HG03095 (cell line): ENCODE data around the gene PHACTR1.

ENCODE experiments used
- ATAC-seq: cut with Tn5 transposase; IDR thresholded peaks from one replicate; pipeline ENCODE4 v1.9.1; 2021; ENCODE audit warnings: moderate library complexity; ENCODE audit not compliant: unreplicated experiment

PHACTR1 gene

DNA sequence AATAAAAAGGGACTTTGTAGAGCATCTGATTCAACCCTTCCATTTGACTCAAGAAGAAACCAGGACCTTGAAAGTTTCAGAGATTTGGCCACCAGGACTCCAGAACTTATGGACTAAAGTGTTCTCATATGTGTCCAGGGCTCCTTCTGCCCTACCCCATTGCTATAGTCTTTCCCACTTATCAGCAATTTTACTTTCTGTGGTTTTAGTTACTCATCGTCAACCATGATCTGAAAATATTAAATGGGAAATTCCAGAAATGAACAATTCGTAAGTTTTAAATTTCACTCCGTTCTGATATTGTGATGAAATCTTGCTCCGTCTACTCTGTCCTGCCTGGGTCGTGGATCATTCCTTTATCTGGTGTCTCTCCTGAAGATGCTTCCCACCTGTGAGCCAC is 259.8 kb downstream of the PHACTR1 start:
- no peak for ATAC-seq

DNA sequence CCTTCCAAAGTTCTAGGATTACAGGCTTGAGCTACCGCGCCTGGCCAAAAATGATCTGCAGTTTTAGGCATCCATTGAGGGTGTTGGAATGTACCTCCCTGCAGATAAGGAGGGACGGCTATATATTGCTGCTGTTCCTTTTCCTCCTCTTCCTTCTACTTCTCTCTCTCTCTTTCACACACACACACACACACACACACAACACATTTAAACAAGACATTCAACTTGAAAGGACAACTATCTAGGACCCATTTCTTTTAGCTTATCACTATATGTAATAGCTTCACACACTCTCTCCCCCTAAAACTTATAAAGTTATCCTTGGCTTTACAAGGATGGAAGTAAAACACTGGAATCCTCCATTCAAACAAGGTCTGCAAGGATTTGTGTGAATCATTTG is 260.6 kb downstream of the PHACTR1 start:
- no peak for ATAC-seq

DNA sequence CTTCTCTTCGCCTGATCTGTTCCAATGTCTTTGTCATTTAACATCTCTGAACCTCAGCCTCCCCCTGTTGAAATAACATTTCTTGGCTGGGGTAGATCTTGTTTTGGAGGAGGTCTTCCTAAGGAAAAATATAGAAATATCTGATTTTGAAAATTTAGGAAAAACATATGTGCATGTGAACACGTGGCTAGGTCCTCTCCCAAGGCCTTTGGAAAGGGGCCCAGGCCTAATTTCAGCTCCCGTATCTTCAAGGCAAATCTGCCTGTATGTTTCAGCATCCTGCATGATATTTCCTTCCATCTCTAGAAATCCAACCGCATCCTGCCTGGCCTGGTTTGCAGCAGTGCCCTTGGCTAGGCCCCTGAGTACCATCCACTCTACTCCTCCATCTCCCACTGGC is 261.2 kb downstream of the PHACTR1 start:
- ATAC-seq = no peak

DNA sequence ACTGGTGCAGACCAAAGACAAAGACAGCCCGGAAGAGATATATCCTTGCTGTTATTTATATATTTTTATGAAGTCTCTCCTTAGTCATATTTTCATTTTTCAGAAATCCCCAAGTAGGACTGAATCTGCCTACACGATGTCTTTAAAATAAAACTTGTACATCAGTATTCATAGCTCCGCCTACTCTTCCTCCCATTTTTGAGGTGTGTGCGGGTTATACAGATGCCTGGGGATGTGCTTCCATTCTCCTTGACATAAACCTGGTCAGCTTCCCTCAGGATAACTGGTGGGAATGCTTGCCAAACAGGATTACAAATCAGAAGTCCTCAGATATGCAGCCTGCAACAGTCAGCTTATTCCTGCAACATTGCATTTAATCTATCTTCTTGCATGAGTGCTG is 264.2 kb downstream of the PHACTR1 start:
- no peak for ATAC-seq

DNA sequence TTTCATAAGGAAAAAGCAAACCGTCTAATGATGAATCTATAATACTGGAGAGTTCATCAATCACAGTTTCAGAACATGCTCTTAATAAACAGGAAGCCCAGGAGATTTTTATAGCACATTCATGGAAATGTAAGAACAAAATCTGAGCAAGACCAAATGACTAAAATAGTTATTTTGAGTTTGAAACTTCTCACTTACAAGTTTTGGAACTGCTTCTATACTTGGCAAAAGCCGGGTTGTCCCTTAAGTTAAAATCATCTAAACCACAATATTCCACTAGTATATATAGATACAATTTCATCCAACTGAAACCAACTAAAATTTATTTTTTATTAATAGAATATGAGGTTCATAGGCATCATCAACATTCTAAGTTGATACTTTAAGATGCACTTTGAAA is 268.2 kb downstream of the PHACTR1 start:
- no peak for ATAC-seq

DNA sequence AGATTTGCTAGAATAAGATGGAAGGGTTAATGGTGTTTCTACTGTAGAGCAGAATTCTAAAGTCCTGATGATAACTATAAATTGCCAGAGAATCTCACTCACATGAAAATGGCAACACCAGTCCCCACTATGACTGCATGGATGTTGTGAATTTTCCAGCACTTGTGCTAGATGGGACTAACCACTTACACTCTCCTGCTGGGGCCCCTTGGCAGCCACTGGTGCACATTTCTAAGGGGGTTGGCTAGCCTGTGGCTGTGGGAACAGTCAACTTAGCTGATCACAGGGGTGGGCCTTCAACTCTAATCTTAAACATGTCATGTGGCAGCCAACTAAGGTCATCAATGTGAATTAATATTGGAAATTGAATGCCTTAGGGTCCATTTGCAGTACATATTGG is 271.2 kb downstream of the PHACTR1 start:
- no peak for ATAC-seq

DNA sequence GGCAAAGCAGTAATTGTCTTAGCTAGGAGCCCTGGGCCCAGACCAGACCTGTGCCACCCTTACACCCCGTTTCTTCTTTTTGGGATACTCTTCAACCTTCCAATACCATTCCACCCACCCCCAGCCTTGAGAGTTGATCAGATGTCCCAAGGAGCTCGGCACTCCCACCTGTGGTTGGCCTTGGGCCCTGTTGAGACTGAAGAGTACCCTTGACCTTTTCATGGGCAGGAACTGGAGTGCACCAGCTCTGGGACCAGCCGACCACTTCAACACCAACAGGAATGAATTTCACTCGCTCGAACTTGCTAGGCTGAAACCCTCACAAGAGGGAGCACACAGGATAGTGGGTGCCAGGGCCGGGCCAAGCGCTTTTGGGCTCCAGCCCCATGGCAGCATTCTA is 273.6 kb downstream of the PHACTR1 start:
- ATAC-seq = no peak

DNA sequence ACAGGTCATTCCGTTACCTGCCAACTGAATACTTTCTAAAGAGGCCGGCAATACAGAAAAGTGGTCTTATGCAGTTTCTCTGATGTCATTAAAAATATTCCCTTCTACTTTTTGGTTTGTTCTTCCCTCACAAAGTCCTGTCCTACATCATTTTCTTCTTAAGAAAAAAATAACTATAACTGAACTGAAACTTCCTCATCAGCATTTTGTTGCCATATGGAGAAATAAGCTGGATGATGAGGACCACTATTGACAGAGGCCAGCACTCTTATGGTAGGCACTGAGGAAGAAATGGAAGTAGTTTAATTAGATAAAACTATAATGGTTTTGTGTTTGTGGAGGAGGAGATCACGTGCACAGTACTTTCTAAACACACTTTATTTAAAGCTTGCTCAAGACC is 274.9 kb downstream of the PHACTR1 start:
- ATAC-seq = no peak

DNA sequence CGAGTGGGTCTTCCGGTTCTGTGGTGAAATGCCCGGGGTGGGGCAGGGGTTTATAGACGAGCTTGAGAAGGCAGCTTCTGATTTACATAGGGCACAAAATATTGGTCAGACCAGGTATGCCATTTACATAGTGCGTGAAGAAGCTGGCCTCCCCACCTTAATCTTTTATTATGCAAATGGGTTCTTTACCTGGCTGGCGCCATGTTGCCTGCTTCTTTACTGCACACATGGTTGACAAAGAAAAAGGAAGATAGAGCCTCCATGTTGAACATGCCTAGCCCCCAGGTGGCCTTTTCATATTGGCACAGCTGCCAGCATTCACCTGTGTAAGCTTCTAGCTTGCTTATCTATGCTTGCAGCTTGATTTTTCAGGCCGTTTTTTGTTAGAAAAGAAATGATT is 276.2 kb downstream of the PHACTR1 start:
- no peak for ATAC-seq

DNA sequence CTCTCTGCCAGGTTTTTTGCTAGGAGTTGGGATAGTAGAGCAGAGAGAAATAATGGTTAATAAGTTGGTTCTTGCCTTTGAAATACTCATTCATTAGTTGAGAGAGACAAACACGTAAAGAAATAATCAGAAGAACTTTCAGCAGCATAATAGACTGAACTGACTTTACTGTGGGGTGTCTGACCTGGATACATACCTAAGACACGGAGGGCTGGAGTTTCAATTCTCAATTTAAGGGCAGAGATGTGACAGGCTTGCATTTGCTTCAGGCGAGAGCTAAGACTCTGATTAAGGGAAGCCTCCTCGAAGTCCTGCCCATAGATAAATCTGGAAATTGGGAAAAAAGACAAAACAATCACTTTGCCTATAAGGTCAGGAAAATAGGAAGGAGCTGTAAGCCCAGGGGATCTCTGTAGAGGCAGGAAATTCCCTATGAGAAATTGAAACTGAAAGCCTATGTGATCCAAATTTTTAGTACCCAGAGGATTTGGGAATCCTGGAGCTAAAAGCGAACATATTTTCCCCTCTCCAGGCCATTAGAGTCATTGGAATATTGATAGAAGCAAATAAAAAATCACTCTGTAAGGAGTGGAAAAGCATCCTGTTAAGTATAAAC is 276.8 kb downstream of the PHACTR1 start:
- ATAC-seq = no peak

DNA sequence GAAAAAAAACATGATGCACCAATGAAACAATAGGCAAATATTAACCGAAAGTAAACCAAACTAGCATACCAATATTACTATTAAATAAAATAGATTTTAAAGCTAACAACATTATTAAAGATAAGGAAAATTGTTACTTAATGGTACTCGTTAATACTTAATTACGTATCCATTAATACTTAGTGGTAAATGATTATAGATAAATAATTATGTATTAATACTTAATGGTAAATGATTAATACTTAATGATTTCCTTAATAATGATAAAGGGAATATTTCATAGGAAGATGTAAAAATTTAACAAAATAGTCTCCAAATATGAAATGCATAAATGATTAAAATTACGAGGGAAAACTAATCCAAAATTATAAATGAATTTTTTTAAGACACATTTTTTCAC is 278.9 kb downstream of the PHACTR1 start:
- ATAC-seq = no peak

DNA sequence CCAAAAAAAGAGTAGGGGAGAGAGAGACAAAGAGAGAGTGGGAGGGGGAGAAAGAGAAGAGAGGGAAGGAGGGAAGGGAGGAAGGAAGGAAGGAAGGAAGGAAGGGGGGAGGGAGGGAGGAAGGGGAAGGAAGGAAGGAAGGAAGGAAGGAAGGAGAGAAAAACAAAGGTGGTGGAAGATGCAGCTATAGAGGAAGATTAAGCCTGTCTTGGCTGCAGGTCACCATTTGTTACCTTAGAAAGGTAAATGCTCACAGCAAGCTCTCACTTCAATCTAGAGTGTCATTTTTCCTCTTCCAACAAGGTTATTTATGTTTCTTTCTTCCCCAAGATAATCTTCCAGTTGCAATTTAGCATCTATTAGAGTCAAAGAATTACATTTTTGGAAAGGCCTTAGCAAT is 284.0 kb downstream of the PHACTR1 start:
- no peak for ATAC-seq

DNA sequence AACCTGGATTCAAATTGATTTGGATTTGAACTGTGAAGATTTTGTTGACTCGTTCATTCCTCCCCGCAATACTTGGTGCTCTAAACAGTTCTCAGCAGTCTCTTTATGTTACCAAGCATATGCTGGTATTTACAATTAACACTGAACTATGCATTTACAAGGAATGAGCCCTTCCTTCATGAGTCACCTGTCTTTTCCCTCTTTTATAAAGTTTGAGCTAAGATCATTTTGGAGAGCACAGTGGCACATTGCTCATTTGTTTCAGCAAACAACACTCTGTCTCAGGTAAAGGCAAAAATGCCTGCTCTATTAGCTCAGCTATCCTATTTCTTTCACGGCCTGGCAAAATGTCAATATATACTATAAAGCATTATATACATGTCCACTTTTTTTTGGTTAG is 285.4 kb downstream of the PHACTR1 start:
- no peak for ATAC-seq

DNA sequence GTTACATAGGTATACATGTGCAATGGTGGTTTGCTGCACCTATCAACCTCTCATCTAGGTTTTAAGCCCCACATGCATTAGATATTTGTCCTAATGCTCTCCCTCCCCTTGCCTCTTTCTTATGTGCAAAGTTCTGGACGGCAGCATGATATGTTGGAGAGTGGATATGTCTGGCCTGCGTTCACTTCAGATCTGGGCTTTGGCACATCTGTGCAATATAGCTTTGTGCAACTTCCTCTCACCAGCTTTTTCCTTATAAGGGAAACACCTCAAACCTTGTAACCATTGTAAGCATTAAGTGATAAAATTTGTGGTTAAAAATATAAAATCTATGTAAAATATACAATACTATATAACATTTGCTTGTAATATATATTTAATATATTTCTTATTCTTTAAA is 288.0 kb downstream of the PHACTR1 start:
- ATAC-seq = no peak

DNA sequence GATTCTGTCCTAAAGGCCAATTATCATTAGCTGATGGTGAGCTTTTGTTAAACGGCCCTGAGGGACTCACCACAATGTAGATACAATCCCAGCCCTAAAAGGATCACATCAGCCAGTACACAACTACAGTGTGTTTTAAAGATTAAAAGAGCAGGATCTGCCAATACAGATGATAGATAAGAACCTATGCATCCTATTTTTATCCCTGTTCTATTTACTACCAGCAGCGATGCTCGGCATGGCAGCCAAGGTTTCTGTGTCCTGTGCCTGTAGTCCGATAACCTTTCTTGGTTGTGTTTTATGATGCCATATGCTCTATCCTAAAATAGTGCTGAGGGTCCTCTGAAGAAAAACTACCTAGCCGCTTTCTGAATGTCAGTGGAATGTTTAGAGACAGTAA is 289.4 kb downstream of the PHACTR1 start:
- ATAC-seq = no peak

DNA sequence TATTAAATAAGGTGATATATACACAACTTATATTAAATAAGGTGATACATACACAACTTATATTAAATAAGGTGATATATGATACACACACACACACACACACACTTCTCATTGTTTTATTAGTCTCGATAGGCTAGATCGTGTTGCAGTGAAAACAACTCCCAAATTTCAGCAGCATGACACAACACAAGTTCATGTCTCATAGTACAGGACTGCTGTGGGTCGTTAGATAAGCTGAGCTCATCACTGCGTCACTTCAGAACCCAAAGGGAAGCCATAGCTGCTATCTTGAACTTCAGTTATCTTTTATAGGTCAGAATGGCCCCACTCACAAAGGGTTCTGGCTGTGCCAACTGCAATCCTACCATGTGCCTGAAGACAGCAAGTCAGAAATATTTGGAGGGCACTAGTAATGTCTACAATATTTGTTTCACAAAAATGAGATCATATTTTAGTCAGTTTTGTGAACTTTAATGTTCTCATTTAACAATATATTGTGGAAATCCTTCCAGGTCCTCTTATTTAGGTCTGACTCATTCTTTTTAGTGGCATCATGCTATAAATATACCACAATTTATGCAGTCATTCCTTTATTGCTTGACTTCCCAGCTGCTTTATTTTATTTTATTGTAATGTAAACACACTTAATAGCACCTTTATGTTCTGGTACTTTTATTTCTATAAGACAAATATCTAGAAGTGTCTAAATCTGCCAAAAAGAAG is 290.2 kb downstream of the PHACTR1 start:
- no peak for ATAC-seq

DNA sequence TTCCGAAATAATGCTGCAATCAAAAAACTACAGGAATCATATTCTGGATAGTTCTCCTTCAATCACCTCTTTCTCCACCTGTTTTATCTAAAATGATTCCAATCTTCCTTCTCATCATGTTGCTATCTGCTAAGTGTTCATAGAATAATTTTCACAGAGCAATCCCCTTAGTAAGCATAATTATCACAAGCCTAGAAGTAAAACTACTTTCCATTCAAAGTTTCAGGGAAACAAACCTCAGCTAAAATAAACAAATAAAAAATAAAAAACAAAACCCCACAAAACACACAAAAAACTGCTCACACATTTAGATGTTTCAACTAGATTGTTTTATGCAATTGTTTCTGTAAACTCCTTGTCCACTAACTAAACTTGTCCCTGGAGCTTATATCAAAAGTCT is 291.2 kb downstream of the PHACTR1 start:
- no peak for ATAC-seq

DNA sequence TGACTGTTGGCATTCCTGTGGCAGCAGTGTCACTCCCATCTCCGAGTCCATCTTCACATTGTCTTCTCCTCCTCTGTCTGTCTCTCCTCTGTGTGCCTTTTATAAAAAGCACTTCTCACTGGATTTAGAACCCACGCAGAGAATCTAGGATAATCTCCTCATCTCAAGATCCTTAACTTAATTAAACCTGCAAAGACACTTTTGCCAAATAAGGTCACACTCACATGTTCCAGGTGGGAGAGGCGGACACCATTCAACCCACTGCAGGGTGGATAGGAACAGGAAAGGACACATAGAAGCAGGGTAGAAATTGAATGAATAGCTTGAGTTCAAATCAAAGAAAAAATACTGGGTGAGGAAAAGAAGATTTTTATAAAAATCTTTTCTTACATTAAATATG is 292.5 kb downstream of the PHACTR1 start:
- no peak for ATAC-seq

DNA sequence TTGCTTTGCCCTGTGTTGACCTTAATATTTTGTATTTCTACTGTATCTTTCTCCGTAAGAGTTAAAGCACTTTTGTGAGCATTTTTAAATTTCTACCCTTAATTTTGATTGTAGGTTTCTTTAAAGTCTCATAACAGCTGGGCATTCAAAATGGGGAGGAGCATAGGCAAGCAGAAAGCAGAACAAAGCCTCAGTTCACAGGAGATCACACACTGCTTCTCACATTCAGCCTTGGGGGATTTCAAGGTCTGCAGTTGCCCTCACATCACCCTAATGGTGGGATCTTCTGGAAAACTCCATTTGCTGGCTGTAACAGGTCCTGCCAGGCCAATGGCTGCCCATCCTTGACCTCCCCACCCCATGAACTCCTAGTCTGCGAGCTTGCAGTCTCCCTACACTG is 292.9 kb downstream of the PHACTR1 start:
- ATAC-seq = no peak

DNA sequence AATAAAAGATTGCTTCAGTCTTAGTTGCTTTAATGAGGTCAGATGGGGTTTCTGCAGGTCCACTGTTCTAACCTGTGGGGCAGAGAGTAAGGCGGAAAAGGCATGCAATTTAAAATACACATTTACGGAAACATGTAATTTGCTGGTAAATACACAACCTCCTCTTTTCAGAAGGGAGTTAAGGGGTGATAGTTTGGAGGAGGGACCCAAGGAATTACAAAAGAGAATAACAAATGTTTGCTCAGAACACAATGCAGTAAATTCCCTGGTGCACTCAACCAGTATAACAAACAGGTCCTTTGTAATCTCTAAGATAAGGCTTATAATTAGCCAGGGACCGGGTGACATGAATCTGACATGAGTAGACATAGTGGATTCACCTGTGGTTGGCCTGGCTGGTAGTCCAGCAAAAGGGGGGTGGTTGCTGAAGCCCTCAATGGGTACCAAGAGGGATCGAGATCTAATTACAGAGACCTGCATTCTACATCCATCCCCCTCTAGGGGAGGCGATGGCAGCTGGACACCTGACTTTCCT is 295.1 kb downstream of the PHACTR1 start:
- ATAC-seq = no peak

DNA sequence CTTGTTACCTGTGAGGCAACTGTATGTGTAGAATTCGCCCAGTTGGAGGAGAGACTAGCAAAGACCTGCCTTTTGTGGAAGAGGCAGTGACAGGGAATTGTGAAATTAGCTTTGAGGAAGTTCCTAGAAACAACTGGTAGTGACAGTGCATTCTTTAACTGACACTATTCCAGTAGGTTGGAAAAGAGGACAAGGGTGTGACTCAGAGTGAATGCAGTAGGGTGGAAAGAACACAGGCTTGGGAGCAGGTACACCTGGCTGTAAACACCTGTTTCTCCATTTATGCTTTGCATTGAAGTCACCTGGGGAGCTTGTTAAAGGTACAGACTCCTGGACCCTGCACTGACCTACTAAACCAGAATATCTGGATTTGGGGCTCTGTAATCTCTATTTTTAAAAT is 295.7 kb downstream of the PHACTR1 start:
- ATAC-seq = no peak

DNA sequence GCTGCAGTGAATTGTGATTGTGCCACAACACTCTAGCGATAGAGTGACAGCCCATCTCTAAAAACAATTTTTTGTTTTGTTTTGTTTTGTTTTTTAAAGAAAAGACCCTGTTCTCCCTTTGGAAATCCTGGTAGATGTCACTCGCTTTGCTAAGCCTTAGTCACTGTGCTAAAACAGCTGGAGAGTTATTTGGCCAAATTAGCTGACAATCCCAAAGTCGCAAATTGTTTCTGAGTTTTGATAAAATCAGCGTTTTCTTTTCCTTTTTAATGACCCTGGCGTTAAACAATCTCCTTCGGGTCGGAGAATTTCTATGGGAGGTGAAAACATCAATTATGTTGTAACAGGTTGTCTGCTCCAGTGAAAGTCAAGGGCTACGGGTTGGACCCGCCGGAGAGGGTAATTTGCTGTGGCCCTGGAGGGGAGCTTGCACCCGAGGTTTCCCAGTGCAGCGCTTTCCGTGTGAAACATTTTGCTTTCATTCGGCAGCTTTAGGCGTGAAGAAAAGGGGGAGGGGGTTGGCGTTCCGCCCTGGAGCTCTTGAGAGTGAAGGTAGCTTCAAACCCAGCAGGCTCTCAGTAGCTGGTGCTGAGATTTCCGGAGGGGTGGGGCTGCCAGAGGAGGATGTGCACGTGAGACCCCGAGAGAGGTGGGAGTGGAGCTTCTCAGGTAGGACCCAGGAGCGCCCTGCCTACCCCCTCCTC is 296.6 kb downstream of the PHACTR1 start:
- no peak for ATAC-seq
